ENCODE measurements around the gene CLEC6A. TPM values are rescaled to one million over a fixed set of nuclear protein-coding genes. Genes with fewer than 3 reads are reported as not detected.

CLEC6A gene
- polyA plus RNA-seq, 3 donors, result 3.2 to 6.3 (median 3.4) TPM

GRCh38 chr12:8471090-8471489, 15.3 kb downstream of the CLEC6A start:
- Histone ChIP-seq H3K27ac (ENCODE audit: low read depth in 1 of 2, low read length in 2 of 2) (no peak overlapping the region), H3K27me3 (ENCODE audit: control insufficient read depth in 2 of 2, insufficient read depth in 2 of 2, low read length in 2 of 2) (peaks cover 0 to 3% of the 10 kb centered on the region in 2 donors), H3K36me3 (replicated peaks in 1 of 2; ENCODE audit: control insufficient read depth in 1 of 2, insufficient read depth in 2 of 2, low read length in 2 of 2) (peaks cover 0 to 12% of the 10 kb centered on the region in 2 donors), H3K4me1 (ENCODE audit: control insufficient read depth in 1 of 2, insufficient read depth in 2 of 2, low read length in 2 of 2) (peaks cover 12 to 16% of the 10 kb centered on the region in 2 donors), H3K9ac (ENCODE audit: insufficient read depth, low read length, poor library complexity, severe bottlenecking) (no peak overlapping the region), H3K4me3 (replicated peaks in 1 of 3; ENCODE audit: low read depth in 2 of 3, low read length in 3 of 3) (no peak overlapping the region), H3K9me3 (replicated peaks in 1 of 2; ENCODE audit: control insufficient read depth in 1 of 2, insufficient read depth in 1 of 2, low read length in 2 of 2) (peaks cover 8 to 12% of the 10 kb centered on the region in 2 donors), H3K79me2 (ENCODE audit: insufficient read depth, low read length) (no peaks in the 10 kb centered on the region), H4K20me1 (ENCODE audit: insufficient read depth, low read length) (no peaks in the 10 kb centered on the region), H3K4me2 (replicated peaks; ENCODE audit: extremely low read depth, low read length, poor library complexity, severe bottlenecking) (no peak overlapping the region), H2AFZ (ENCODE audit: insufficient read depth, low read depth, low read length, poor library complexity, severe bottlenecking) (no peak overlapping the region)
- Mint-ChIP-seq H3K27ac (no peak overlapping the region), H3K27me3 (ENCODE audit: low read depth in 3 of 3) (peaks cover 0 to 6% (median 4%) of the 10 kb centered on the region in 3 donors), H3K9me3 (peaks cover 18 to 30% (median 22%) of the 10 kb centered on the region in 7 donors), H3K4me3 (peak overlapping the region in 1 of 2 donors; percentile 59), H3K36me3 (peaks cover 4 to 12% of the 10 kb centered on the region in 2 donors), H3K4me1 (peaks cover 25% of the 10 kb centered on the region)
- TF ChIP-seq, protein P1, sequence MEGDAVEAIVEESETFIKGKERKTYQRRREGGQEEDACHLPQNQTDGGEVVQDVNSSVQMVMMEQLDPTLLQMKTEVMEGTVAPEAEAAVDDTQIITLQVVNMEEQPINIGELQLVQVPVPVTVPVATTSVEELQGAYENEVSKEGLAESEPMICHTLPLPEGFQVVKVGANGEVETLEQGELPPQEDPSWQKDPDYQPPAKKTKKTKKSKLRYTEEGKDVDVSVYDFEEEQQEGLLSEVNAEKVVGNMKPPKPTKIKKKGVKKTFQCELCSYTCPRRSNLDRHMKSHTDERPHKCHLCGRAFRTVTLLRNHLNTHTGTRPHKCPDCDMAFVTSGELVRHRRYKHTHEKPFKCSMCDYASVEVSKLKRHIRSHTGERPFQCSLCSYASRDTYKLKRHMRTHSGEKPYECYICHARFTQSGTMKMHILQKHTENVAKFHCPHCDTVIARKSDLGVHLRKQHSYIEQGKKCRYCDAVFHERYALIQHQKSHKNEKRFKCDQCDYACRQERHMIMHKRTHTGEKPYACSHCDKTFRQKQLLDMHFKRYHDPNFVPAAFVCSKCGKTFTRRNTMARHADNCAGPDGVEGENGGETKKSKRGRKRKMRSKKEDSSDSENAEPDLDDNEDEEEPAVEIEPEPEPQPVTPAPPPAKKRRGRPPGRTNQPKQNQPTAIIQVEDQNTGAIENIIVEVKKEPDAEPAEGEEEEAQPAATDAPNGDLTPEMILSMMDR (IDR thresholded peaks at IDR 0.05), result no peak
- intact Hi-C loops (cut with micrococcal nuclease), result no loop called here
- DNase-seq, result no peak
- no CpG with 5 or more reads among the region's 1 CpG for WGBS (ENCODE audit: insufficient coverage)

DNA sequence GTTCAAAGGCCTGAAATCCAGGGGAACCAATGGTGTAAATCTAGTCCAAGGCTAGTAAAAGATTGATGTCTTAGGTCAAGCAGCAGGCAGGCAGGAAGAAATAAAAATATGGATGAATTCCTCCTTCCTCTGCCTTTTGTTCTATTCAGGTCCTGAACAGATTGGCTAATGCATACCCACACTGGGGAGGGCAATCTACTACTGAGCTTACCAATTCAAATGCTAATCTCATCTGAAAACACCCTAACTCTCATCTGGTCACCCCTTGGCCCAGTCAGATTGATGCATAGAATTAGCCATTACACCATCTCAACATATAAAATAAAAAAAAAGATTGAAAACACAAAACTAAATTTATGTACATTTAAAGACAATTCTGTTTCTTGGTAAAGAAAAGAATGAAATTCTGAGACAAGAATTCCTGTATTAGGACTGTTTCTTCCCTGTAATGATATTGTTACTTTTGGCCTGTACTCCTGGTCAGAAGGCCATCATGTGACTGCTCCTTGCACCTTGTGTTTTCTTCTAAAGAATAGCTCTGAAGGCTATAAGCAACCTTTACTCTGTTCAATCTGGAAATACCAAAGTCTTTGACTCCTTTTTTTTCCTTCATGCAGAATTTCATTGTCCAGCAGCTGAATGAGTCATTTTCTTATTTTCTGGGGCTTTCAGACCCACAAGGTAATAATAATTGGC, 19.9 kb downstream of the CLEC6A start:
- Histone ChIP-seq H3K27me3 (ENCODE audit: control insufficient read depth in 2 of 2, insufficient read depth in 2 of 2, low read length in 2 of 2) (peaks cover 0 to 11% of the 10 kb centered on the region in 2 donors), H3K27ac (ENCODE audit: low read depth in 1 of 2, low read length in 2 of 2) (no peak overlapping the region), H3K9ac (ENCODE audit: insufficient read depth, low read length, poor library complexity, severe bottlenecking) (no peak overlapping the region), H3K4me1 (ENCODE audit: control insufficient read depth in 1 of 2, insufficient read depth in 2 of 2, low read length in 2 of 2) (no peaks in the 10 kb centered on the region), H3K36me3 (replicated peaks in 1 of 2; ENCODE audit: control insufficient read depth in 1 of 2, insufficient read depth in 2 of 2, low read length in 2 of 2) (peaks cover 0 to 8% of the 10 kb centered on the region in 2 donors), H3K4me3 (replicated peaks in 1 of 3; ENCODE audit: low read depth in 2 of 3, low read length in 3 of 3) (no peak overlapping the region), H4K20me1 (ENCODE audit: insufficient read depth, low read length) (no peaks in the 10 kb centered on the region), H3K4me2 (replicated peaks; ENCODE audit: extremely low read depth, low read length, poor library complexity, severe bottlenecking) (no peak overlapping the region), H3K79me2 (ENCODE audit: insufficient read depth, low read length) (no peaks in the 10 kb centered on the region), H2AFZ (ENCODE audit: insufficient read depth, low read depth, low read length, poor library complexity, severe bottlenecking) (no peak overlapping the region), H3K9me3 (replicated peaks in 1 of 2; ENCODE audit: control insufficient read depth in 1 of 2, insufficient read depth in 1 of 2, low read length in 2 of 2) (no peaks in the 10 kb centered on the region)
- TF ChIP-seq, protein P1 (IDR thresholded peaks at IDR 0.05), result no peak
- Mint-ChIP-seq H3K4me3 (no peak overlapping the region), H3K27me3 (ENCODE audit: low read depth in 3 of 3) (peaks cover 0 to 7% (median 6%) of the 10 kb centered on the region in 3 donors), H3K27ac (no peak overlapping the region), H3K9me3 (peaks cover 0 to 5% (median under 1%) of the 10 kb centered on the region in 7 donors), H3K4me1 (peaks cover 10% of the 10 kb centered on the region), H3K36me3 (peaks cover 5 to 12% of the 10 kb centered on the region in 2 donors)
- DNase-seq, result no peak
- intact Hi-C loops (cut with micrococcal nuclease), result no loop called here

Measured in CD14-positive monocyte (primary cell).